Activated CD4-positive, alpha-beta memory T cell treated with anti-CD3 and anti-CD28 coated beads for 36 hours (primary cell): ENCODE measurements around the gene IQGAP2. TPM values are rescaled to one million over a fixed set of nuclear protein-coding genes. Genes with fewer than 3 reads are reported as not detected.

Experiments used
- CTCF ChIA-PET: fragments of 350-600 bp; sonication (Branson Sonifier 250); formaldehyde crosslinking; loops from one replicate; lab custom pipeline; 2021; ENCODE audit warnings: antibody characterized with exemption, inconsistent platforms; lab: Charles Lee
- POLR2A ChIA-PET: fragments of 350-600 bp; sonication (Branson Sonifier 250); formaldehyde crosslinking; loops from one replicate; lab custom pipeline; 2021; ENCODE audit warnings: antibody characterized with exemption; lab: Charles Lee
- DNase-seq: peaks from one replicate; pipeline ENCODE4 v3.0.0-alpha.2; 2020
- H3K27ac Mint-ChIP-seq: one replicate; pipeline ENCODE4 v1.8.0; 2021; ENCODE audit warnings: mixed read lengths
- H3K27me3 Mint-ChIP-seq: one replicate; pipeline ENCODE4 v1.8.0; 2021; ENCODE audit warnings: mixed read lengths
- H3K36me3 Mint-ChIP-seq: one replicate; pipeline ENCODE4 v1.8.0; 2021; ENCODE audit warnings: mixed read lengths
- H3K4me1 Mint-ChIP-seq: one replicate; pipeline ENCODE4 v1.8.0; 2021; ENCODE audit warnings: low read depth, mixed read lengths
- H3K4me3 Mint-ChIP-seq: one replicate; pipeline ENCODE4 v1.8.0; 2021; ENCODE audit warnings: mild to moderate bottlenecking, mixed read lengths
- H3K9me3 Mint-ChIP-seq: one replicate; pipeline ENCODE4 v1.8.0; 2021; ENCODE audit warnings: mixed read lengths
- intact Hi-C: fragments of 100-400 bp; cut with micrococcal nuclease; formaldehyde crosslinking; loops from one replicate; pipeline ENCODE4 v1.15.1; 2023
- total RNA-seq, 2 experiments: library from RNA; stranded (reverse); gene quantifications; one replicate each; pipeline ENCODE4 v1.2.3, GENCODE V29; 2021

IQGAP2 gene
- total RNA-seq, 2 experiments from 2014 or later: 92.7 to 93.0 TPM

GRCh38 chr5:76457674-76458485 lies 54.8 kb downstream of the IQGAP2 start:
- H3K27ac Mint-ChIP-seq: peak overlapping the region; percentile 20
- peaks cover 44% of the 10 kb centered on the region for H3K4me1 Mint-ChIP-seq
- DNase-seq: no peak
- H3K9me3 Mint-ChIP-seq: no peaks in the 10 kb centered on the region
- no peaks in the 10 kb centered on the region for H3K27me3 Mint-ChIP-seq
- POLR2A ChIA-PET: no interaction called here
- H3K36me3 Mint-ChIP-seq: peaks cover 26% of the 10 kb centered on the region
- no peak overlapping the region for H3K4me3 Mint-ChIP-seq
- CTCF ChIA-PET: interaction anchor here (0.8 to 1.2 kb wide), 2 partner anchors 9 to 54 kb away, joined by 3 read pairs; no protein-coding TSS in a partner anchor
- intact Hi-C loops: no loop called here

- Mint-ChIP-seq H3K4me1 (peaks cover 44% of the 10 kb centered on the region), H3K27ac (no peak overlapping the region), H3K36me3 (peaks cover 26% of the 10 kb centered on the region), H3K9me3 (no peaks in the 10 kb centered on the region), H3K4me3 (no peak overlapping the region), H3K27me3 (no peaks in the 10 kb centered on the region)
- intact Hi-C loops: no loop called here
- CTCF ChIA-PET: interaction anchor here (0.8 to 1.2 kb wide), 2 partner anchors 9 to 55 kb away, joined by 3 read pairs; no protein-coding TSS in a partner anchor
- POLR2A ChIA-PET: no interaction called here
- DNase-seq: no peak
Observed at GRCh38 chr5:76458486-76458830, 55.4 kb downstream of the IQGAP2 start.

- no peak for DNase-seq
- Mint-ChIP-seq H3K4me1 (peaks cover 53% of the 10 kb centered on the region), H3K27ac (peak overlapping the region; percentile 18), H3K9me3 (no peaks in the 10 kb centered on the region), H3K4me3 (no peak overlapping the region), H3K36me3 (peaks cover 37% of the 10 kb centered on the region), H3K27me3 (no peaks in the 10 kb centered on the region)
- ChIA-PET POLR2A (no interaction called here), CTCF (no interaction called here)
- intact Hi-C loops: no loop called here
Observed at GRCh38 chr5:76460104-76460503, 57.0 kb downstream of the IQGAP2 start.

GRCh38 chr5:76462097-76462667 lies 59.1 kb downstream of the IQGAP2 start:
- no peaks in the 10 kb centered on the region for H3K9me3 Mint-ChIP-seq

GRCh38 chr5:76467216-76467615 lies 64.1 kb downstream of the IQGAP2 start:
- intact Hi-C loops: loop anchor here (5.0 kb wide), 1 partner anchor 35 kb away; no protein-coding TSS in a partner anchor
- Mint-ChIP-seq H3K36me3 (peaks cover 36% of the 10 kb centered on the region), H3K9me3 (no peaks in the 10 kb centered on the region), H3K4me1 (peaks cover 76% of the 10 kb centered on the region), H3K27ac (peak overlapping the region; percentile 82), H3K27me3 (no peaks in the 10 kb centered on the region), H3K4me3 (no peak overlapping the region)
- DNase-seq: no peak
- ChIA-PET CTCF (interaction anchor here (1.2 to 1.6 kb wide), 4 partner anchors 9 to 80 kb away, joined by 3 to 5 read pairs (median 4); no protein-coding TSS in a partner anchor), POLR2A (interaction anchor here (1.7 kb wide), 1 partner anchor 65 kb away, joined by 6 read pairs; no protein-coding TSS in a partner anchor)

More at GRCh38 chr5:76462097-76462667, 59.1 kb downstream of the IQGAP2 start:
- H3K27ac Mint-ChIP-seq: no peak overlapping the region
- H3K4me1 Mint-ChIP-seq: peaks cover 58% of the 10 kb centered on the region
- H3K27me3 Mint-ChIP-seq: no peaks in the 10 kb centered on the region
- DNase-seq: no peak
- H3K36me3 Mint-ChIP-seq: peaks cover 46% of the 10 kb centered on the region
- intact Hi-C loops: no loop called here
- ChIA-PET POLR2A (no interaction called here), CTCF (no interaction called here)
- no peak overlapping the region for H3K4me3 Mint-ChIP-seq

GRCh38 chr5:76468635-76469425 lies 65.7 kb downstream of the IQGAP2 start:
- ChIA-PET POLR2A (interaction anchor here (1.0 to 3.1 kb wide), 4 partner anchors 64 to 74 kb away, joined by 3 to 10 read pairs (median 6); no protein-coding TSS in a partner anchor), CTCF (interaction anchor here (0.7 to 2.3 kb wide), 2 partner anchors 59 to 66 kb away, joined by 3 to 10 read pairs; partner anchors contain the start of gene IQGAP2)
- H3K4me3 Mint-ChIP-seq: no peak overlapping the region
- DNase-seq: no peak
- H3K27me3 Mint-ChIP-seq: no peaks in the 10 kb centered on the region
- H3K4me1 Mint-ChIP-seq: peaks cover 92% of the 10 kb centered on the region
- peak overlapping the region; percentile 82 for H3K27ac Mint-ChIP-seq
- intact Hi-C loops: loop anchor here (5.0 kb wide), 1 partner anchor 37 kb away; no protein-coding TSS in a partner anchor
- H3K36me3 Mint-ChIP-seq: peaks cover 29% of the 10 kb centered on the region
- no peaks in the 10 kb centered on the region for H3K9me3 Mint-ChIP-seq

- intact Hi-C loops: loop anchor here (5.0 kb wide), 4 partner anchors 37 to 1892 kb away; no protein-coding TSS in a partner anchor
- H3K36me3 Mint-ChIP-seq: peaks cover 21% of the 10 kb centered on the region
- H3K9me3 Mint-ChIP-seq: no peaks in the 10 kb centered on the region
- DNase-seq: peak; percentile 71
- peaks cover 93% of the 10 kb centered on the region for H3K4me1 Mint-ChIP-seq
- peak overlapping the region; percentile 82 for H3K27ac Mint-ChIP-seq
- POLR2A ChIA-PET: interaction anchor here (1.0 to 3.1 kb wide), 5 partner anchors 13 to 78 kb away, joined by 3 to 10 read pairs (median 7); partner anchors contain the start of gene IQGAP2
- H3K4me3 Mint-ChIP-seq: no peak overlapping the region
- no peaks in the 10 kb centered on the region for H3K27me3 Mint-ChIP-seq
- CTCF ChIA-PET: interaction anchor here (0.7 to 2.3 kb wide), 10 partner anchors 14 to 113 kb away, joined by 3 to 10 read pairs (median 4); partner anchors contain the start of gene IQGAP2
Observed at GRCh38 chr5:76469656-76470290, 66.7 kb downstream of the IQGAP2 start.

GRCh38 chr5:76470976-76471375 lies 67.9 kb downstream of the IQGAP2 start:
- no peak for DNase-seq
- ChIA-PET POLR2A (interaction anchor here (0.9 to 3.1 kb wide), 5 partner anchors 12 to 76 kb away, joined by 3 to 10 read pairs (median 7); partner anchors contain the start of gene IQGAP2), CTCF (interaction anchor here (1.2 to 2.0 kb wide), 4 partner anchors 15 to 73 kb away, joined by 3 to 5 read pairs (median 4); no protein-coding TSS in a partner anchor)
- H3K27ac Mint-ChIP-seq: peak overlapping the region; percentile 82
- no peak overlapping the region for H3K4me3 Mint-ChIP-seq
- H3K4me1 Mint-ChIP-seq: peaks cover 96% of the 10 kb centered on the region
- H3K9me3 Mint-ChIP-seq: no peaks in the 10 kb centered on the region
- no peaks in the 10 kb centered on the region for H3K27me3 Mint-ChIP-seq
- intact Hi-C loops: loop anchor here (5.0 kb wide), 3 partner anchors 144 to 1894 kb away; no protein-coding TSS in a partner anchor
- H3K36me3 Mint-ChIP-seq: peaks cover 13% of the 10 kb centered on the region

- peak overlapping the region; percentile 82 for H3K27ac Mint-ChIP-seq
- H3K36me3 Mint-ChIP-seq: peaks cover 9% of the 10 kb centered on the region
- DNase-seq: no peak
- intact Hi-C loops: loop anchor here (5.0 kb wide), 3 partner anchors 144 to 1894 kb away; no protein-coding TSS in a partner anchor
- no peak overlapping the region for H3K4me3 Mint-ChIP-seq
- CTCF ChIA-PET: interaction anchor here (1.3 to 2.8 kb wide), 5 partner anchors 17 to 76 kb away, joined by 3 to 14 read pairs (median 5); partner anchors contain the start of gene IQGAP2
- peaks cover 96% of the 10 kb centered on the region for H3K4me1 Mint-ChIP-seq
- H3K27me3 Mint-ChIP-seq: no peaks in the 10 kb centered on the region
- H3K9me3 Mint-ChIP-seq: no peaks in the 10 kb centered on the region
- POLR2A ChIA-PET: interaction anchor here (1.3 to 3.1 kb wide), 3 partner anchors 50 to 76 kb away, joined by 4 to 11 read pairs (median 10); no protein-coding TSS in a partner anchor
Observed at GRCh38 chr5:76471406-76471805, 68.3 kb downstream of the IQGAP2 start.

GRCh38 chr5:76471987-76472334 lies 68.9 kb downstream of the IQGAP2 start:
- DNase-seq: no peak
- POLR2A ChIA-PET: interaction anchor here (1.3 to 3.1 kb wide), 4 partner anchors 50 to 75 kb away, joined by 4 to 14 read pairs (median 10); partner anchors contain the start of gene IQGAP2
- no peaks in the 10 kb centered on the region for H3K9me3 Mint-ChIP-seq
- intact Hi-C loops: loop anchor here (1.0 to 5.0 kb wide), 8 partner anchors 49 to 1895 kb away; no protein-coding TSS in a partner anchor
- H3K27me3 Mint-ChIP-seq: no peaks in the 10 kb centered on the region
- H3K4me1 Mint-ChIP-seq: peaks cover 95% of the 10 kb centered on the region
- no peak overlapping the region for H3K4me3 Mint-ChIP-seq
- peaks cover 9% of the 10 kb centered on the region for H3K36me3 Mint-ChIP-seq
- CTCF ChIA-PET: interaction anchor here (1.4 to 3.3 kb wide), 6 partner anchors 17 to 75 kb away, joined by 3 to 16 read pairs (median 6); partner anchors contain the start of gene IQGAP2
- peak overlapping the region; percentile 82 for H3K27ac Mint-ChIP-seq
